Measurements from ENCODE around the gene C4A.
"Not testable (repeated sequence)": the region's sequence is repeated elsewhere in the genome, so short reads cannot be mapped to it uniquely, and the experiment has no call there.

C4A gene

GRCh38 chr6:32028631-32029030 lies 46.8 kb downstream of the C4A start:
- DNase-seq (ENCODE audit: low read depth in 3 of 3) = not testable (repeated sequence)

DNA sequence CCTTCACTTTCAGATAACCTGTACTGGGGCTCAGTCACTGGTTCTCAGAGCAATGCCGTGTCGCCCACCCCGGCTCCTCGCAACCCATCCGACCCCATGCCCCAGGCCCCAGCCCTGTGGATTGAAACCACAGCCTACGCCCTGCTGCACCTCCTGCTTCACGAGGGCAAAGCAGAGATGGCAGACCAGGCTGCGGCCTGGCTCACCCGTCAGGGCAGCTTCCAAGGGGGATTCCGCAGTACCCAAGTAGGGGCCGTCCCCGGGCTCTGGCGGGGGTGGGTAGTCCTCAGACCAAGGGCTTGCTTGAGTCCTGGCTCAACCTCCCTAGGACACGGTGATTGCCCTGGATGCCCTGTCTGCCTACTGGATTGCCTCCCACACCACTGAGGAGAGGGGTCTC lies 47.7 kb downstream of the C4A start:
- not testable (repeated sequence) for DNase-seq (ENCODE audit: low read depth in 3 of 3)

GRCh38 chr6:32035283-32036013 lies 53.6 kb downstream of the C4A start:
- DNase-seq (ENCODE audit: low read depth in 3 of 3) = not testable (repeated sequence)

DNA sequence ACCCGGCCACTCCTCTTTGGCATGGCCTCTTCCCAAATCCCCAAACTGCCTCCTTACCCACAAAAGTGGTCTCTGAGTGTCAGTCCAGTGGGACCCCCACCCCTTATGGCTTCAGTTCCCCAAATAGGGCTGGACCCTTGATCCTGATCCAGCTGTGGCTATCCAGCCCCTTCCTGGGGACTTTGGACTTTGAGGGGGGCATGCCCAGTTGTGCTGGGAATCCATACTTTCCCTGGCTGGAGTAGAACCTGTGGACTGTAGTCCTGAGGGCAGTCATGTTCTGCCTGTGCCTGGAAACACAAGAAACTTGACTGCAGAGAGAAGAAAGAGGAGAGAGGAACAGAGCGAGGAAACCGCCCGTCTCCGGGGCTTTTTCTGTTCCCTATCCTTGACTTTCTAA lies 55.3 kb downstream of the C4A start:
- DNase-seq (ENCODE audit: low read depth in 3 of 3) = not testable (repeated sequence)

GRCh38 chr6:32037598-32038524 lies 56.0 kb downstream of the C4A start, which contains the start of gene CYP21A2:
CYP21A2 (plus strand) TSS chr6:32038415; CDS start chr6:32038423, 8 bp downstream.
- not testable (repeated sequence) for DNase-seq (ENCODE audit: low read depth in 3 of 3)

DNA sequence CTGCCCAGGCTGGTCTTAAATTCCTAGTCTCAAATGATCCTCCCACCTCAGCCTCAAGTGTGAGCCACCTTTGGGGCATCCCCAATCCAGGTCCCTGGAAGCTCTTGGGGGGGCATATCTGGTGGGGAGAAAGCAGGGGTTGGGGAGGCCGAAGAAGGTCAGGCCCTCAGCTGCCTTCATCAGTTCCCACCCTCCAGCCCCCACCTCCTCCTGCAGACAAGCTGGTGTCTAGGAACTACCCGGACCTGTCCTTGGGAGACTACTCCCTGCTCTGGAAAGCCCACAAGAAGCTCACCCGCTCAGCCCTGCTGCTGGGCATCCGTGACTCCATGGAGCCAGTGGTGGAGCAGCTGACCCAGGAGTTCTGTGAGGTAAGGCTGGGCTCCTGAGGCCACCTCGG lies 57.0 kb downstream of the C4A start:
- not testable (repeated sequence) for DNase-seq (ENCODE audit: low read depth in 3 of 3)

- not testable (repeated sequence) for DNase-seq (ENCODE audit: low read depth in 3 of 3)
Observed at GRCh38 chr6:32039321-32040274, 57.7 kb downstream of the C4A start.

DNA sequence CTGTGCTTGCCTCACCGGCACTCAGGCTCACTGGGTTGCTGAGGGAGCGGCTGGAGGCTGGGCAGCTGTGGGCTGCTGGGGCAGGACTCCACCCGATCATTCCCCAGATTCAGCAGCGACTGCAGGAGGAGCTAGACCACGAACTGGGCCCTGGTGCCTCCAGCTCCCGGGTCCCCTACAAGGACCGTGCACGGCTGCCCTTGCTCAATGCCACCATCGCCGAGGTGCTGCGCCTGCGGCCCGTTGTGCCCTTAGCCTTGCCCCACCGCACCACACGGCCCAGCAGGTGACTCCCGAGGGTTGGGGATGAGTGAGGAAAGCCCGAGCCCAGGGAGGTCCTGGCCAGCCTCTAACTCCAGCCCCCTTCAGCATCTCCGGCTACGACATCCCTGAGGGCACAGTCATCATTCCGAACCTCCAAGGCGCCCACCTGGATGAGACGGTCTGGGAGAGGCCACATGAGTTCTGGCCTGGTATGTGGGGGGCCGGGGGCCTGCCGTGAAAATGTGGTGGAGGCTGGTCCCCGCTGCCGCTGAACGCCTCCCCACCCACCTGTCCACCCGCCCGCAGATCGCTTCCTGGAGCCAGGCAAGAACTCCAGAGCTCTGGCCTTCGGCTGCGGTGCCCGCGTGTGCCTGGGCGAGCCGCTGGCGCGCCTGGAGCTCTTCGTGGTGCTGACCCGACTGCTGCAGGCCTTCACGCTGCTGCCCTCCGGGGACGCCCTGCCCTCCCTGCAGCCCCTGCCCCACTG lies 58.6 kb downstream of the C4A start:
- not testable (repeated sequence) for DNase-seq (ENCODE audit: low read depth in 3 of 3)

DNA sequence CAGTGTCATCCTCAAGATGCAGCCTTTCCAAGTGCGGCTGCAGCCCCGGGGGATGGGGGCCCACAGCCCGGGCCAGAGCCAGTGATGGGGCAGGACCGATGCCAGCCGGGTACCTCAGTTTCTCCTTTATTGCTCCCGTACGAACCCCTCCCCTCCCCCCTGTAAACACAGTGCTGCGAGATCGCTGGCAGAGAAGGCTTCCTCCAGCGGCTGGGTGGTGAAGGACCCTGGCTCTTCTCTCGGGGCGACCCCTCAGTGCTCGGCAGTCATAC lies 59.1 kb downstream of the C4A start:
- DNase-seq (ENCODE audit: low read depth in 3 of 3) = not testable (repeated sequence)

GRCh38 chr6:32041385-32041784 lies 59.5 kb downstream of the C4A start:
- not testable (repeated sequence) for DNase-seq (ENCODE audit: low read depth in 3 of 3)

DNA sequence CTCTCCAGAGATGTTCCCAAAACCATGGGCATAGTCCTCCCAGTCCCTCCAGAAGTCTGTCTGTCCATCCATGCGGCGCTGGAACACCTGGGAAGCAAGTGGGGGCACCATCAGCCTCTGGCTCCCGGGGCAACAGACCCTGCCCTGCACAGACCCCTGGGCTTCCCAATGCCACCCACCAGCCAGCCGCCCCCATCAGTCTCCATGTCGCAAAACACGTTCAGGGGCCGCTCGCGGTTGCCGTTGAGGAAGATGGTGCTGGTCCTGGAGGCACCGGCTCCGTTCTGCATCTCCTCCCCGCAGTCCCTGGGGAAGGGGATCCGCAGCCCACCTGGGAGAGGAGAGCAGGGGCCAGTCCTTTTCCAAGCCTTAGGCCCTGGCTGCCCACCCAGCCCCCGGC lies 60.4 kb downstream of the C4A start:
- not testable (repeated sequence) for DNase-seq (ENCODE audit: low read depth in 3 of 3)

GRCh38 chr6:32043589-32044380 lies 61.9 kb downstream of the C4A start:
- not testable (repeated sequence) for DNase-seq (ENCODE audit: low read depth in 3 of 3)

- not testable (repeated sequence) for DNase-seq (ENCODE audit: low read depth in 3 of 3)
Observed at GRCh38 chr6:32044916-32045315, 63.1 kb downstream of the C4A start.

GRCh38 chr6:32045811-32046449 lies 64.1 kb downstream of the C4A start:
- no peak for DNase-seq (ENCODE audit: low read depth in 3 of 3)

- DNase-seq (ENCODE audit: low read depth in 3 of 3) = no peak
Observed at GRCh38 chr6:32046450-32047083, 64.7 kb downstream of the C4A start.

GRCh38 chr6:32047084-32047478 lies 65.2 kb downstream of the C4A start:
- DNase-seq (ENCODE audit: low read depth in 3 of 3) = no peak

DNA sequence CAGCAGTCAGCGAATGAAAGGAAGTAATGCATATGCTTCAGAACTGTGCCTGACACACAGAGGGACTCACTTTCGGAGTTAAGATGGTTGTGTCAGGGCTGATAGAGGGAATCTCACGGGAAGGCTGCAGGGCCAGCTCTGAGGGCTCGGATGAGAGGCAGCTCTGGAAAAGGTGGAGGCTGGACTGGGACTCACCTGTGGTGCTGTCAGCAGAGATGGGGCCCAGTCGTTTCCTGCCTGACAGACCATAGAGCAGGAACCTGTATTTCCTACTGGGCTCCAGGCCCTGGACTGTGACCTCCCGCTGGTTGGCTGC lies 65.6 kb downstream of the C4A start:
- no peak for DNase-seq (ENCODE audit: low read depth in 3 of 3)

- DNase-seq (ENCODE audit: low read depth in 3 of 3) = peak; percentile 46 to 66 (median 48)
Observed at GRCh38 chr6:32047855-32048766, 66.3 kb downstream of the C4A start.
